Measurements from ENCODE around the gene UBXN6. TPM values are rescaled to one million over a fixed set of nuclear protein-coding genes. Genes with fewer than 3 reads are reported as not detected.

Gene UBXN6
- total RNA-seq, 1 experiment from 2014 or later = 76.5 TPM

DNA sequence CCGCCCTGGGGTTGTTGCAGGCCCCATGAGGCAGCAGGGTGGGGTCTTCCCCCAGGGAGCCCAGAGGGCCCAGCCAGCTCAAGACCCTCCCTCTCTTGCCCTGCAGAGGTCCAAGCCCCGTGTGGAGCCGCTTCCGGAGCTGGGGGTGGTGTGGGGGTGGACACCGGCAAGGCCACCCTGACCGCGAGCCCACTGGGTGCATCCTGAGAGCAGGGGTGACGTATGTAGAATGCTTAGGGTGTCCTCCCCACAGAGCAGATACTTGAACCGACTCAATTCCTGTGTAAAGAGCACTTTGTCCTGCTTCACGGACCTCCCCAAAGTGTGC lies 14.8 kb downstream of the UBXN6 start:
- no peak overlapping the region for H3K4me3 ChIP-seq (replicated peaks in 1 of 2; ENCODE audit: low read depth in 1 of 2, low read length in 2 of 2)
- no TSS peak for BruUV-seq (replicated peaks)
- ChIA-PET POLR2A (no interaction called here), RAD21 (ENCODE audit: low non-redundant PET in 1 of 2, low total read pairs in 2 of 2, uncharacterized antibody in 2 of 2, unreplicated experiment in 2 of 2) (no interaction called here), CTCF (no interaction called here)
- TF ChIP-seq CEBPB (IDR thresholded peaks at IDR 0.05; ENCODE audit: low read depth) = no peak
- TF ChIP-seq ELF1 (IDR thresholded peaks at IDR 0.05; ENCODE audit: borderline replicate concordance, low read depth) = no peak
- TF ChIP-seq POLR2A (IDR thresholded peaks at IDR 0.05; ENCODE audit: borderline replicate concordance, extremely low read depth, insufficient read depth, insufficient read length) = no peak
- TF ChIP-seq EGR1 (IDR thresholded peaks at IDR 0.05; ENCODE audit: low read depth) = no peak
- no peak for TF ChIP-seq SRF (IDR thresholded peaks at IDR 0.05; ENCODE audit: low read depth)
- TF ChIP-seq SP1 (IDR thresholded peaks at IDR 0.05; ENCODE audit: low read depth) = no peak
- TF ChIP-seq SIN3A (IDR thresholded peaks at IDR 0.05; ENCODE audit: low read depth) = no peak
- no peak for TF ChIP-seq JUND (IDR thresholded peaks at IDR 0.05)
- TF ChIP-seq ZFX (IDR thresholded peaks at IDR 0.05) = no peak
- no peak for TF ChIP-seq CBX3 (IDR thresholded peaks at IDR 0.05; ENCODE audit: low read depth)
- no peak for TF ChIP-seq ATF3 (IDR thresholded peaks at IDR 0.05)
- no peak for TF ChIP-seq POLR2AphosphoS5 (IDR thresholded peaks at IDR 0.05; ENCODE audit: low read depth, low read length)
- TF ChIP-seq CTCF (IDR thresholded peaks at IDR 0.05 in 2 of 3, conservative IDR thresholded peaks at IDR 0.05 in 1 of 3; ENCODE audit: borderline replicate concordance in 1 of 3, insufficient read depth in 1 of 3, low read depth in 2 of 3, low read length in 2 of 3) = no peak
- no peak for TF ChIP-seq EZH2phosphoT487 (IDR thresholded peaks at IDR 0.05; ENCODE audit: borderline replicate concordance)
- TF ChIP-seq ZNF274 (IDR thresholded peaks at IDR 0.05; ENCODE audit: low read depth, low read length) = no peak
- TF ChIP-seq ZBTB33 (IDR thresholded peaks at IDR 0.05; ENCODE audit: extremely low read depth, insufficient replicate concordance, low read length) = no peak
- ATAC-seq (no peak), DNase-seq (ENCODE audit: low read depth, low spot score) (no peak)
- no peaks in the 10 kb centered on the region for H3K4me1 ChIP-seq (ENCODE audit: control insufficient read depth in 1 of 2, insufficient read depth in 2 of 2, low read length in 2 of 2)
- H3K9me3 ChIP-seq (ENCODE audit: control insufficient read depth in 1 of 2, insufficient read depth in 1 of 2, low read depth in 1 of 2, low read length in 2 of 2) = no peaks in the 10 kb centered on the region
- H3K79me2 ChIP-seq (ENCODE audit: insufficient read depth, low read length) = peaks cover 19% of the 10 kb centered on the region
- H3K27me3 ChIP-seq (ENCODE audit: insufficient read depth, low read length) = no peaks in the 10 kb centered on the region
- H4K20me1 ChIP-seq (ENCODE audit: insufficient read depth) = no peaks in the 10 kb centered on the region
- intact Hi-C loops (cut with micrococcal nuclease) = no loop called here
- no peak overlapping the region for H3K9ac ChIP-seq (ENCODE audit: low read length)
- H3K36me3 ChIP-seq (ENCODE audit: control insufficient read depth in 1 of 2, insufficient read depth in 2 of 2, low read length in 2 of 2) = peaks cover 11 to 18% of the 10 kb centered on the region in 2 experiments; a peak in 3 of 4 replicates
- H3K27ac ChIP-seq (ENCODE audit: low read depth, low read length) = no peak overlapping the region
- H3K9me2 ChIP-seq (ENCODE audit: insufficient read depth) = no peaks in the 10 kb centered on the region
- H2AFZ ChIP-seq (ENCODE audit: low read depth, low read length, poor library complexity, severe bottlenecking) = no peak overlapping the region
- H3K4me2 ChIP-seq (ENCODE audit: low read length) = no peak overlapping the region
